HTERT RPE-1 (cell line): ENCODE measurements around the gene EYA2.

Experiments
- in situ Hi-C: fragments of 300-500 bp; cut with MboI; formaldehyde crosslinking; loops from 4 replicates; pipeline ENCODE4 v1.14.3; 2020; ENCODE audit warnings: low sequenced_read_pairs

Gene EYA2

GRCh38 chr20:47031004-47031403 is 136.4 kb downstream of the EYA2 start:
- in situ Hi-C loops: no loop called here

DNA sequence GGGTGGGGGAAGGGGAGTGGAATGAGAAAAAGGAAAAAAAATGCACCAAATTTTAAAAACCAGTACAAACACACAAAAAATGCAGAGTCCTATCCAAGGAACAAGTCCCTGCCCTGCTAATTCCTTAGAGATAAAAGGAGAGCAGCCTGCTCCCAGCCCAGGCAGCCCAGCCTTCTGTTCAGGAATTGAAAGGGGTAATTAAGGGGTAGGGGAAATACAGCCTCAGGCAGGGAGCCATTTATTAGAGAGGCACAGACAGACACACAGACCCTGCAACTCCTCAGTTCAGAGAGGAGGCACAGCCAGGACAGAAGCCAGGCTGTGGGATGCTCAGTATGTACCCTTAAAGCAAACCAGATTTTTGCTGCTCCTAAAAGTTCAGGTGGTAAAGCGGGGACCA is 137.2 kb downstream of the EYA2 start:
- in situ Hi-C loops: no loop called here

- in situ Hi-C loops: no loop called here
These were observed 138.4 kb downstream of the EYA2 start for GRCh38 chr20:47032933-47033578.

DNA sequence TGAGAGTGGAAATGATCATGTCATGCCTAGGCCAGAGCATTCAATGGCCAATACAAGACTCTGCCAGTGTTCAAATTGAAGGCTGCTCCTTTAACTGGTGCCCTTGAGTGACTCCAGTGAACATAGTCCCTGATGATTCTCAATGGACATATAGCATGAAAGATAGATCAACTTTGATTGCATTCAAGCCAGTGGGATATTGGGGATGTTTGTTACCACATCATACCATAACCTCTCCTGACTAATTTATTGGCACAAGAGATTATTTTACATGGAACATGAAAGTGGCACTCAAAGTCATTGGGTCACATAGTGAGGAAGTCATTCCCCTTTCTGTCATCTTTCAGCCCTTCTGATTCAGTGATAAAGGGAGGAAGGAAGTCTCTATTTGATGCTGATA is 139.0 kb downstream of the EYA2 start:
- in situ Hi-C loops: no loop called here

GRCh38 chr20:47035026-47035590 is 140.5 kb downstream of the EYA2 start:
- in situ Hi-C loops: no loop called here

- in situ Hi-C loops: no loop called here
These were observed 141.6 kb downstream of the EYA2 start for GRCh38 chr20:47036091-47036870.

- in situ Hi-C loops: no loop called here
These were observed 144.2 kb downstream of the EYA2 start for GRCh38 chr20:47038566-47039560.

DNA sequence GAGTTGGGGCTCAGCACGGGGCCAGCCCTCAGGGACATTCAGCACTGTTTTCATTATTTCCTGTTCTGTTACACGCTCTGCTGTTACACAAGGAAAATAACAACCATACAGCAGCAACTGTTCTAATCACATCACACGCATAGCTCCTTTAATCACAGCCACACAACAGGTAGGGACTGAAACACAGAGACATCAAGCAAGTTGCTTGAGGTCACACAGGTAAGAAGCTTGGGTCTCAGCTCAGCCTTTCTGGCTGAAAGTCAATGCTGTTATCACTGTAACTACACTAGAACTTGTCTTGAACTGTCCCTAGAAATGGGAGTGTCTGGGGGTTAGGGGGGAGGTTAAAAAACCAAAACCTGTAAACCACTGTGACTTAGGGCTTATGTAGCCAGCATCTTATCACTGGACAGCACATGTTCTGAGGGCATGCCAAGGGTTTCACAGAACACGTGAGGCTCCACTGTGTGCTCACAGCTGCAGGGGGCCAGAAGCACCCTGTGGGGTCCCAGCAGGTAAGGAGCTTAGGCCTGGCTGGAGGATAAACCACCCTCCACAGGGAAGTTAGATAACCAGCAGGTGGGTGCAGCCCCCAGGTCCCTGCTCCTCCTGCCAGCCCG is 146.0 kb downstream of the EYA2 start:
- in situ Hi-C loops: no loop called here

DNA sequence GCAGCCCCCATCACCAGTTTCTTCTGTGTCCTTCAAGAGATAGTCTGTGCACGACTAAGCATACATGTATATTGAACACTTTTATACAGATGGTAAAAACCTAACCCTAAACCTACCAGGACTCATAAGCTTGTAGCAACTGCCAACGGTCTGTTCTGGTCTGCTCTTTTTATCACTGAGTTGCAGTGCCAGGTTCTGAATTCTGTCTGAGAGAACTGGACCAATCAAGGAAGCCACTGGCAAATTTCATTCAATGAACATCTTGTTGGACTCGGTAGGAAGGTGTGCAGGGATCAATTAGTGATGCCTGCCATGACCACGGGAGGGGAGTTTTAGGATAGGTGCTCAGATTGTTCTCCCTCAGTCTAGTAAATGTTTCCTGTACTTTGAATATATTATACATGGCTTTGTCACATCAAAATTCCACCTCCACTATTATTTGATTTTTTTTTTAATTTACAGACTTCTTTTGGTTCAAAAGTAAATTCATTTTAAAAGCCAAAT is 146.8 kb downstream of the EYA2 start:
- in situ Hi-C loops: no loop called here

DNA sequence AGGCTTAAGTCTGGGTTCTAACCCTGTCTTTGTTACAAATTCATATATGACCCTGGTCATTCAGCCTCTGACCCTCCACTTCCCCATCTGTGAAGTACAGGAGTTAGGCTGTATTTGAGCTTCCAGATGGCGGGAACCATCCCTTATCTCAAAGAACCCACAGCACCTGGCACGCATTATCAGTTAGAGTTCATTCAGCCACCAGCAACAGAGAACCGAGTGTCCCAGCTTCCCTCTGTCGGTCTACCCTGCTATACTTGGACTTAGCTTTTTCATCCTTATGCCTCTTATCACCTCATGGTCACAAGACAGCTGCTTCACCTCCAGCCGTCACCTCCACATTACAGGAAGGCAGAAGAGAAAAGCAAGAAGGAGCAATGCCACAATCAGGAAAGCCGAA is 147.8 kb downstream of the EYA2 start:
- in situ Hi-C loops: no loop called here

DNA sequence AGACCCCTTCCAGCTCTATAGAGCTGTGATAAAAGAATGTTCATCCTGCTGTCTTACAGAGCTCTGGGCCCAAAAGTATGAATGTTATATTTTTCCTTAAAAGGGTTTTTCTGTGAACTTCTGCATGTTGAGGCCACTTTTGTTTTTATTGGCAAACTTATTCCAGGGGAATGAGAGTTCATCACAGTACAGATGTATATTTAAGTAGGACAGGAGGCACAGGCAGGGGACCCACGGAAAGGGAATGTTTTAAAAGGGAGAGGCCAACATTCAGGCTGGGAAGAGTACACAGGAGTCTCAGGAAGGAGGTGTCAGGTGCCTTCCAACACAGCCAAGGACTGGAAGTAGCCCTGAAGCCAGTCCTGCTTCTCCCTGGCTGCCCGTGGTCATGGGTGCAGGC is 148.4 kb downstream of the EYA2 start:
- in situ Hi-C loops: no loop called here

- in situ Hi-C loops: no loop called here
These were observed 150.3 kb downstream of the EYA2 start for GRCh38 chr20:47044938-47045337.

GRCh38 chr20:47048054-47048453 is 153.4 kb downstream of the EYA2 start:
- in situ Hi-C loops: no loop called here

DNA sequence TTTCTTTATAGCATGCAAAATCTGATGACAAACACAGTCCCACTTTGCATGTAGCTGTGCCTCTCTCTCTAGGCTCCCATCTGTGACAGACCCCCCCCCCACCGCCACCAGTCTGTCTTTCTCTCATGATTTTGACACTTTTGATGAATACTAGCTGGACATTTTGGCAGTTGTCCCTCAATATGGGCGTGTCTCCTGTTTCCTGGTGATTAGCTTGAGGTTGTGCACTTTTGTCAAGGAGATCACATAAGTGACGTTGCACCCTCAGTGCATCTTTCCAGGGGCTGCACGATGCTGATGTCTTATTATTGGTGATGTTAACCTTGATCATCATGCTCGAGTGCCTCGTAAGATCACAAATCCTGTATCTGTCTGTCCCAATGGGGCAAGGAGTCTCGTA is 155.1 kb downstream of the EYA2 start:
- in situ Hi-C loops: no loop called here

DNA sequence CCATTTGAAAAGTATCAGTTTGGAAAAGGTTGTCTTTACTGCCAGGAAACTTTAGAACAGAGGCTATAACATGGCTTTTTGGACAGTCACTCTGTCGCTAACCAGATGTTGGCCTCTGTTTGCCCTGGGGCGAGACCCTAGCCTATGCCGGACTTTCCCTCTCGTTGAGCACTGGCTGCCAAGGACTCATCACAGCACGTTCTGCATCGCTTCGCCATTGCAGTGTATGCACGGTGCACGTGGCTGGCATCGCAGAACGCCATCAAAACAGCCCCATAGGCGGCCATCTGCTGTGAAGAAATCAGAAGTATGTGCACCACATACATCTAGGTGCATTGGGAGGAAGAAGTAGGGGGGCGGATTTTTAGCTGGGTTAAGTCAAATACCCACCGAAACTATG is 156.4 kb downstream of the EYA2 start:
- in situ Hi-C loops: no loop called here

- in situ Hi-C loops: no loop called here
These were observed 157.4 kb downstream of the EYA2 start for GRCh38 chr20:47051936-47052526.

DNA sequence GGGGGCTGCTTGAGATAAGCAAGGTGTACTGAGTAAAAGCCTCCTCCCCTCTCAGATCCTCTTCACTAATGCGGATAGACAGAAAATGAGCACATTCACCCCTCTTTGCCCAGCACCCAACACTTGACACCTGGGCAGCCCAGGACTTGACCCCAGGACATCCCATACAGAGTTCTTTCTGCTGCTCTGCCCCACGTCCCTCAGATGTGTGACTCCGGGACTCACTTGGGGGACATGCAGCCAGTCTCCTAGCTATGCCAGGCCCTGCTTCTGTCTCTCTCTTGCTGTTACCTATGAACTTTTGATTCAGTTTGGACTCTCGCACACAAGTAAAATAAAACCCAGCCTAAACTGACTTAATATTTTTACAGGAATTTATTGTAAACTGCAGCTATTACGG is 159.9 kb downstream of the EYA2 start:
- in situ Hi-C loops: no loop called here

DNA sequence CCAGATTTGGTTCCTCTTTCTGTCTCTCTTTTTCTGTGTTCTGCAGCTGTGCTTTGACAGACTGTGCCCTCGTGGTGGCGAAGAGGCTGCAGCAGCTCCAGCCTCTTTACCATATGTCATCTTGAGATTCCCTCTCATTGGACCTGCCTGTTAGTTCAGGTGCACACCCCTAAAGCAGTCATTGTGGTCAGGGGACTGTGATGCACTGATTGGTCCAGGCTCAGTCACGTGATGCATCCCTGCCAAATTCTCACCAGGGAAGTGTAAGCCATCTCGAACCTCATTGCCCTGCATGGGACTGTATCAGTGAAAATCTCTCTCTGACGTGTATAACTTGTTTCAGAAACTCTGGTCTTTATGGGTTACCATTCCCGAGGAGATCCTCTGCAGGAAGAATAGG is 160.3 kb downstream of the EYA2 start:
- in situ Hi-C loops: no loop called here

DNA sequence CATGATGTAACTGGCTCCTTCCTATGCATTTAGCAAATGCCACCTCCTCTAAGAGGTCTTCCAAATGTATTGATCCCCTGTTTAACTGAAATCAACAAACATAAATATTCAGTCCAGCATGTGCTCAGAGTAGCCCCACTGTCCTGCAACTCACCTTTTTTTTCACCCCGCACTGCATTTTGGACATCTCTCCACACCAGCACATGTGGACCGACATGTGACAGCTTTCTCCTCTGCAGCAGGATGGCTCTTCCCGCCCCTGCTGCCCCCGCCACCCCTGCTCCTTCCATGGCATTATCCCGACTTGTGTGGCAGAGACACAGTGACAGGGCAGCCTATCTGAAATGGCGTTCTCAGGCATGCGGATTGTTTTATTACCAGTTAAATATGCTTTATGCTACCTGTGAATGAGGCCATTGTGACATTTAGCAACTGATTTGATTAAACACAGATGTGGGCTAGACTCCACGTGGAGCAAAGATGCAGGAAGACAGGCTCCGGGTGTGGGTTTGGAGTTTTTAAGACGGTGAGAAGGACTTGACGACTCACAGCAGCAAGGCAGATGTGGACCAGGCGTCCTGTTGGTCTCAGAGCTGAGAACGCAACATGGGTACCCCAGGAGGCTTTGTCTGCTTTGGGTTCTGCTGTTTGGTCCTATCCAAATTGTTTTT is 161.2 kb downstream of the EYA2 start:
- in situ Hi-C loops: no loop called here

- in situ Hi-C loops: no loop called here
These were observed 163.0 kb downstream of the EYA2 start for GRCh38 chr20:47057661-47058060.
